ENCODE results near the gene SOX10. TPM values are rescaled to one million over a fixed set of nuclear protein-coding genes. Genes with fewer than 3 reads are reported as not detected.
"Not testable (repeated sequence)": the region's sequence is repeated elsewhere in the genome, so short reads cannot be mapped to it uniquely, and the experiment has no call there.

Gene SOX10
- total and polyA plus RNA-seq, 10 donors = 0.09 to 1.8 (median 0.21) TPM; not detected in 4

GRCh38 chr22:37951305-37951704 lies 33.0 kb downstream of the SOX10 start:
- no peak for DNase-seq
- intact Hi-C loops (cut with DNase I; ENCODE audit: low total_unique reads) = no loop called here
- WGBS, 5 donors = 61 to 77% (median 68%) methylated on average over 8 of the region's 8 CpGs

GRCh38 chr22:37947142-37947795 lies 37.1 kb downstream of the SOX10 start:
- H3K27ac ChIP-seq; DNase-seq; H3K4me3 ChIP-seq; intact Hi-C loops (cut with DNase I; ENCODE audit: low total_unique reads); H3K4me1 ChIP-seq; H3K9me3 ChIP-seq: not testable (repeated sequence)
- peak in 1 of 3 donors; percentile 11 for TF ChIP-seq POLR2AphosphoS5 (IDR thresholded peaks at IDR 0.05)
- 91 to 96% (median 95%) methylated on average over 14 of the region's 14 CpGs for WGBS, 5 donors
- peaks cover 0 to 20% (median 3%) of the 10 kb centered on the region in 7 donors for H3K27me3 ChIP-seq (replicated peaks in 1 of 7)
- peaks cover 0 to 13% (median under 1%) of the 10 kb centered on the region in 6 donors for H3K36me3 ChIP-seq

More at GRCh38 chr22:37951305-37951704, 33.0 kb downstream of the SOX10 start:
- no peak for TF ChIP-seq POLR2AphosphoS5 (IDR thresholded peaks at IDR 0.05)
- no peak for TF ChIP-seq POLR2A (IDR thresholded peaks at IDR 0.05)
- TF ChIP-seq CTCF (IDR thresholded peaks at IDR 0.05 in 8 of 11, conservative IDR thresholded peaks at IDR 0.05 in 3 of 11) = no peak
- Histone ChIP-seq H3K36me3 (peaks cover 0 to 5% (median under 1%) of the 10 kb centered on the region in 6 donors), H3K9me3 (no peaks in the 10 kb centered on the region), H3K27ac (no peak overlapping the region), H3K4me1 (peaks cover 14 to 41% (median 25%) of the 10 kb centered on the region in 6 donors), H3K4me3 (no peak overlapping the region), H3K27me3 (replicated peaks in 1 of 7) (peaks cover 0 to 31% (median 9%) of the 10 kb centered on the region in 7 donors)

- H3K27ac ChIP-seq; H3K9me3 ChIP-seq; H3K4me1 ChIP-seq; DNase-seq; H3K27me3 ChIP-seq (replicated peaks in 1 of 7); intact Hi-C loops (cut with DNase I; ENCODE audit: low total_unique reads); H3K4me3 ChIP-seq: not testable (repeated sequence)
- H3K36me3 ChIP-seq = peaks cover 0 to 41% (median 21%) of the 10 kb centered on the region in 6 donors
- 88 to 95% (median 89%) methylated on average over 11 of the region's 11 CpGs for whole genome bisulfite sequencing, 5 donors
Measured at GRCh38 chr22:37944423-37944822, 39.9 kb downstream of the SOX10 start.

GRCh38 chr22:37943825-37944198 lies 40.5 kb downstream of the SOX10 start:
- Histone ChIP-seq H3K4me3 (no peak overlapping the region), H3K27me3 (replicated peaks in 1 of 7) (no peaks in the 10 kb centered on the region), H3K36me3 (peaks cover 0 to 47% (median 24%) of the 10 kb centered on the region in 6 donors), H3K27ac (no peak overlapping the region), H3K9me3 (no peaks in the 10 kb centered on the region), H3K4me1 (no peaks in the 10 kb centered on the region)
- TF ChIP-seq POLR2A (IDR thresholded peaks at IDR 0.05) (no peak), POLR2AphosphoS5 (IDR thresholded peaks at IDR 0.05) (peak in 1 of 3 donors; percentile 21), CTCF (IDR thresholded peaks at IDR 0.05 in 8 of 11, conservative IDR thresholded peaks at IDR 0.05 in 3 of 11) (no peak)
- intact Hi-C loops (cut with DNase I; ENCODE audit: low total_unique reads) = no loop called here
- 93 to 94% (median 93%) methylated on average over 5 to 7 of the region's 7 CpGs for WGBS, 5 donors
- DNase-seq = no peak

- 91 to 97% (median 94%) methylated on average over 12 of the region's 12 CpGs for WGBS, 5 donors
- no peak overlapping the region for H3K27ac ChIP-seq
- intact Hi-C loops (cut with DNase I; ENCODE audit: low total_unique reads) = no loop called here
- no peaks in the 10 kb centered on the region for H3K4me1 ChIP-seq
- no peak for DNase-seq
- TF ChIP-seq POLR2AphosphoS5 (IDR thresholded peaks at IDR 0.05) = no peak
- TF ChIP-seq POLR2A (IDR thresholded peaks at IDR 0.05) = no peak
- no peak for TF ChIP-seq CTCF (IDR thresholded peaks at IDR 0.05 in 8 of 11, conservative IDR thresholded peaks at IDR 0.05 in 3 of 11)
- peaks cover 0 to 52% (median 26%) of the 10 kb centered on the region in 6 donors for H3K36me3 ChIP-seq
- H3K9me3 ChIP-seq = no peaks in the 10 kb centered on the region
- H3K27me3 ChIP-seq (replicated peaks in 1 of 7) = no peaks in the 10 kb centered on the region
- no peak overlapping the region for H3K4me3 ChIP-seq
Measured at GRCh38 chr22:37943136-37943824, 41.1 kb downstream of the SOX10 start.

All from spleen (tissue), 11 donors.